HEK293T (cell line): Measurements from ENCODE around the gene TANK.

Experiments
- CTCF ChIA-PET: fragments of 350-600 bp; formaldehyde crosslinking; extraction: SDS; loops from one replicate; lab custom pipeline; 2021; ENCODE audit warnings: antibody characterized with exemption, inconsistent platforms; lab: Yijun Ruan, JAX
- POLR2A ChIA-PET: fragments of 350-600 bp; formaldehyde crosslinking; extraction: SDS; loops from one replicate; lab custom pipeline; 2020; ENCODE audit warnings: antibody characterized with exemption, inconsistent platforms; lab: Yijun Ruan, JAX
- DNase-seq: peaks from one replicate; pipeline ENCODE4 v3.0.0; 2012; ENCODE audit warnings: mixed read lengths; ENCODE audit errors: extremely low spot score
- ARNT ChIP-seq: fragments of 450-650 bp; IDR thresholded peaks from 2 replicates; pipeline ENCODE4 v1.6.1; 2017; ENCODE audit warnings: mild to moderate bottlenecking
- BHLHE40 ChIP-seq: fragments of 450-650 bp; IDR thresholded peaks from 2 replicates; pipeline ENCODE4 v1.6.1; 2016; ENCODE audit warnings: mild to moderate bottlenecking, moderate library complexity, borderline replicate concordance
- CTBP1 ChIP-seq: fragments of 450-650 bp; IDR thresholded peaks from 2 replicates; pipeline ENCODE4 v1.6.1; 2016; ENCODE audit warnings: borderline replicate concordance
- ELF4 ChIP-seq: fragments of 450-650 bp; IDR thresholded peaks from 2 replicates; pipeline ENCODE4 v1.6.1; 2017; ENCODE audit warnings: antibody characterized with exemption
- FOXA1 ChIP-seq: fragments of 450-650 bp; IDR thresholded peaks from 2 replicates; pipeline ENCODE4 v1.6.1; 2016; ENCODE audit warnings: mild to moderate bottlenecking
- FOXK2 ChIP-seq: fragments of 450-650 bp; IDR thresholded peaks from 2 replicates; pipeline ENCODE4 v1.6.1; 2016; ENCODE audit warnings: mild to moderate bottlenecking
- FOXM1 ChIP-seq: fragments of 450-650 bp; IDR thresholded peaks from 2 replicates; pipeline ENCODE4 v1.6.1; 2017; ENCODE audit warnings: mild to moderate bottlenecking, borderline replicate concordance
- HDGF ChIP-seq: fragments of 450-650 bp; IDR thresholded peaks from 2 replicates; pipeline ENCODE4 v1.6.1; 2017; ENCODE audit warnings: antibody characterized with exemption, borderline replicate concordance
- L3MBTL2 ChIP-seq: fragments of 450-650 bp; conservative IDR thresholded peaks from 2 replicates; pipeline ENCODE4 v1.6.1; 2016; ENCODE audit warnings: mild to moderate bottlenecking
- LEF1 ChIP-seq: fragments of 450-650 bp; IDR thresholded peaks from 2 replicates; pipeline ENCODE4 v1.6.1; 2017; ENCODE audit warnings: mild to moderate bottlenecking, borderline replicate concordance
- NFRKB ChIP-seq: fragments of 450-650 bp; IDR thresholded peaks from 2 replicates; pipeline ENCODE4 v1.6.1; 2016; ENCODE audit warnings: mild to moderate bottlenecking, moderate library complexity
- PKNOX1 ChIP-seq: fragments of 450-650 bp; IDR thresholded peaks from 2 replicates; pipeline ENCODE4 v1.6.1; 2016
- SP1 ChIP-seq: fragments of 450-650 bp; IDR thresholded peaks from 2 replicates; pipeline ENCODE4 v1.6.1; 2017
- SUZ12 ChIP-seq: fragments of 450-650 bp; IDR thresholded peaks from 2 replicates; pipeline ENCODE4 v1.6.1; 2016; ENCODE audit warnings: mild to moderate bottlenecking
- TARDBP ChIP-seq: fragments of 450-650 bp; IDR thresholded peaks from 2 replicates; pipeline ENCODE4 v1.6.1; 2016
- ZNF384 ChIP-seq: fragments of 450-650 bp; IDR thresholded peaks from 2 replicates; pipeline ENCODE4 v1.6.1; 2016

The TANK gene

DNA sequence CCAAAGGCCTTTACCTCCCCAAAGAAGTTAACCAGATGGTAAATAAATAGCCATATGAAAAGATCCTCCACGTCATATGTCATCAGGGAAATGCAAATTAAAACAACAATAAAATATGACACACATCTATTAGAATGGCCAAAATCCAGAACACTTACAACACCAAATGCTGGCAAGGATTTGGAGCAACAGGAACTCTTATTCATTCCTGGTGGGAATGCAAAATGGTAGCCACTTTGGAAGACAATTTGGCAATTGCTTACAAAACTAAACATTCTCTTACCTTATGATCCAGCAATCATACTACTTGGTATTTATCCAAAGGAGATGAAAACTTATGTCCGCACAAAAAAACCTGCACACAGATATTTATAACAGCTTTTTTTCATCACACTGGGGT is 1.3 kb upstream of the TANK start:
- ChIA-PET CTCF (no interaction called here), POLR2A (no interaction called here)
- no peak for DNase-seq
- TF ChIP-seq ELF4 (no peak), ARNT (no peak), SUZ12 (no peak), FOXK2 (no peak), LEF1 (no peak), SP1 (no peak), FOXM1 (no peak), ZNF384 (no peak), L3MBTL2 (no peak), TARDBP (no peak), BHLHE40 (no peak)

DNA sequence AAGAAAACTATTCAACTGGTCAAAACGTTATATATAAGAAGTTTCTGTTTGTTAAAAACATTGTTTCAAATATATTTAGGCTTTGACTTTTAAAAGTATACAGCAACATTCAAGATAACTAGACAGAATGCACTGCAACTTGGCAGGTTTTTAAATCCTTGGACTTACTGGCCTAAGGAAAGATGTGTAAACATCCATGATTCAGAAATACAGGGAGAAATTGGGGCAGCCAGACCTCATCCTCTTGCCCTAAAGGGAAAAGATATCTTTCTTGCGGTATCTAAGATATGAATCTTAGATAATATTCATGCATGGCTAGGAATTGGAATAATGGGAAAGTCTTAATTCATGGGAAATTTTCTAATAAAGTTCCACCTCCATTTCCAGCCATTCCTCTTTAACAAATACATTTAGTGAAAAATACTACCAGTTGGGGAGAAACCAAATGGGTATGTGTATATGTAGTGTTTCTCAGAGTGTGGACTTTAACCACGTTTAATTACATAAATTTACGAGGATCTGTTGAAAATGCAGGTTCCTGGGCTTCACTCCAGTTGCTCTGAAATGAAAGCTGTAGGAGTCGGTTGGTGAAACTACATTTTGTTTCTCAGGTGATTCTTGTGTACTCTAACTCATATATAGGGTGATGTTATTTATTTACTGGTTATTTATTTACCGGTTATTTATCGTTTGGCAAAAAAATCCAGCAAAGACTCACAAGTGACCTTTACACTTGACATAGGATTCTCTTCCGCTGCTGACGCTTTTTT is 587 bp upstream of the TANK start:
- POLR2A ChIA-PET = no interaction called here
- DNase-seq = no peak
- TF ChIP-seq ZNF384 (peak; percentile 75), TARDBP (no peak), BHLHE40 (no peak)
- CTCF ChIA-PET = no interaction called here

- ChIA-PET CTCF (no interaction called here), POLR2A (no interaction called here)
- no peak for TF ChIP-seq L3MBTL2
- no peak for TF ChIP-seq FOXK2
- TF ChIP-seq BHLHE40 = no peak
- TF ChIP-seq ARNT = no peak
- TF ChIP-seq TARDBP = no peak
- no peak for TF ChIP-seq FOXM1
- no peak for TF ChIP-seq CTBP1
- no peak for TF ChIP-seq SP1
- no peak for TF ChIP-seq FOXA1
- no peak for TF ChIP-seq HDGF
- TF ChIP-seq ZNF384 = no peak
- TF ChIP-seq PKNOX1 = no peak
- no peak for TF ChIP-seq SUZ12
- no peak for TF ChIP-seq NFRKB
- no peak for TF ChIP-seq LEF1
- no peak for TF ChIP-seq ELF4
- DNase-seq = no peak
Observed at GRCh38 chr2:161161074-161161706, 962 bp downstream of the TANK start.

DNA sequence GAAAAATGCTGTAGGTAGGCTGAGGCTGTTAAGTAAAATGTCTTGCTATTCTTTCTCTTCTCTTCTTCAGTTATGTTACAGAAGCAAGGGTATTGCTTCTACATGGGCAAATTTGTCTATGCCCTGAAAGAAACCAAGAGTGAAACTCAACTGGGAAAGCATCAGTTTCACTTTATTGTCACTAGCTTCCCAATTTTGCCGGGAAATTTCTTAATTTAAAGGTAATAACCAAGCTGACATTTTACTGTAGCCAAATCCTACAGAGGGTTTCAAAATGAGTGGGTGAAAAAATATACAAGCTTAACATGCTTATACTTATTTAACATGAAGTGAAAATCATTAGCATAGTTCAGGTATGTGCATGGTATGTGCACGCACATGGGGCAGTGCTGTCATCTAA is 3.2 kb downstream of the TANK start:
- ChIA-PET POLR2A (no interaction called here), CTCF (no interaction called here)
- DNase-seq = no peak
- TF ChIP-seq FOXK2 (no peak), BHLHE40 (no peak), ZNF384 (no peak), PKNOX1 (no peak), ARNT (no peak), NFRKB (no peak)

DNA sequence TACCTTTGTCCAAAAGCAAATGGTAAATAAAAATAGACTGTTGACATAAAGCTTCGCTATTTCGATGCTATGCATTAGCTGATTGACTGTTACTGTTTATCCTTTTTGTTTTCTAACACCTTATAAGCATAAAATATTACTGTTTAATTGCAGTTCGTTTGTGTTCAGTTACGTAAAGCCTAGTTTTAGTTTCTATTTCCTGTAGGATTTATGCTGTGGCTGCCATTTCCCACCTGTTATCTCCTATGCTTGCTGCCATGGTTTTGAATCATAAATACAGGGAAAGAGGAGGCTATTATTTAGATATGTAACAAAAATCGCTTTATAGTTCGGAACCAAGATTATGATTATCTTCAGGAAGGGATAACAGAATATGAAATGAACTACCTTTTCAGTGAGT is 3.9 kb downstream of the TANK start:
- ChIA-PET CTCF (no interaction called here), POLR2A (no interaction called here)
- TF ChIP-seq L3MBTL2 (no peak), NFRKB (no peak), HDGF (no peak), FOXA1 (no peak), SP1 (no peak)
- DNase-seq = no peak

GRCh38 chr2:161165266-161165665 is 5.0 kb downstream of the TANK start:
- CTCF ChIA-PET = no interaction called here
- no peak for DNase-seq
- POLR2A ChIA-PET = no interaction called here
- TF ChIP-seq TARDBP = no peak
- TF ChIP-seq ARNT = no peak
- TF ChIP-seq BHLHE40 = no peak
- no peak for TF ChIP-seq LEF1
- no peak for TF ChIP-seq NFRKB
- TF ChIP-seq CTBP1 = no peak
- TF ChIP-seq FOXK2 = no peak
- TF ChIP-seq FOXA1 = no peak
- TF ChIP-seq SP1 = no peak
- no peak for TF ChIP-seq PKNOX1

GRCh38 chr2:161165811-161166210 is 5.6 kb downstream of the TANK start:
- ChIA-PET CTCF (no interaction called here), POLR2A (no interaction called here)
- no peak for DNase-seq
- TF ChIP-seq LEF1 (no peak), ARNT (no peak), HDGF (no peak), FOXM1 (no peak), FOXA1 (no peak), SUZ12 (no peak), TARDBP (no peak), NFRKB (no peak), ELF4 (no peak), FOXK2 (no peak), PKNOX1 (no peak), L3MBTL2 (no peak)
